Mesenchymal stem cell (in vitro differentiated cells and primary cell): ENCODE measurements around the gene CAPN6.

Experiments used
- DNase-seq: peaks from one replicate; pipeline ENCODE4 v3.0.0-alpha.2; 2013
- H2AFZ ChIP-seq: one replicate; pipeline ENCODE4 v1.6.1; 2013; ENCODE audit warnings: low read depth, mild to moderate bottlenecking, control low read depth, inconsistent platforms, low read length, moderate library complexity
- H2AK5ac ChIP-seq: 2 replicates; pipeline ENCODE4 v1.6.1; 2013; ENCODE audit warnings: low read length, moderate library complexity, mild to moderate bottlenecking, inconsistent platforms; ENCODE audit not compliant: severe bottlenecking
- H2BK120ac ChIP-seq: one replicate; pipeline ENCODE4 v1.6.1; 2013; ENCODE audit warnings: low read depth, mild to moderate bottlenecking, inconsistent platforms, low read length, moderate library complexity
- H2BK12ac ChIP-seq, 2 experiments: one replicate each; pipeline ENCODE4 v1.6.1; 2013; ENCODE audit warnings: inconsistent platforms in 2 of 2, low read length in 2 of 2, mild to moderate bottlenecking in 2 of 2, moderate library complexity in 2 of 2, control low read depth in 1 of 2
- H2BK15ac ChIP-seq: one replicate; pipeline ENCODE4 v1.6.1; 2013; ENCODE audit warnings: mild to moderate bottlenecking, low read depth, inconsistent platforms; ENCODE audit not compliant: poor library complexity, severe bottlenecking
- H2BK5ac ChIP-seq: 2 replicates; pipeline ENCODE4 v1.6.1; 2013; ENCODE audit warnings: low read depth, mild to moderate bottlenecking, low read length, control low read depth, inconsistent platforms; ENCODE audit not compliant: poor library complexity, severe bottlenecking
- H3K14ac ChIP-seq, 2 experiments: one replicate each; pipeline ENCODE4 v1.6.1; 2013; ENCODE audit warnings: inconsistent platforms in 2 of 2, low read length in 2 of 2, control low read depth in 1 of 2, mild to moderate bottlenecking in 1 of 2, moderate library complexity in 1 of 2
- H3K18ac ChIP-seq, 2 experiments: one replicate each; pipeline ENCODE4 v1.6.1; 2013; ENCODE audit warnings: inconsistent platforms in 2 of 2, low read length in 2 of 2, control low read depth in 1 of 2, low read depth in 1 of 2, mild to moderate bottlenecking in 1 of 2
- H3K23ac ChIP-seq, 2 experiments: one replicate each; pipeline ENCODE4 v1.6.1; 2013; ENCODE audit warnings: inconsistent platforms in 2 of 2, low read length in 2 of 2, mild to moderate bottlenecking in 2 of 2, moderate library complexity in 2 of 2, control low read depth in 1 of 2
- H3K27ac ChIP-seq: 2 replicates; pipeline ENCODE4 v1.5.1; 2013; ENCODE audit warnings: mild to moderate bottlenecking, moderate library complexity, low read length, control low read depth, inconsistent platforms; ENCODE audit not compliant: poor library complexity, severe bottlenecking
- H3K27me3 ChIP-seq, 2 experiments: 2 replicates each; pipeline versions ENCODE4 v1.6.1 to v1.7.0; 2013; ENCODE audit warnings: low read length in 2 of 2, mild to moderate bottlenecking in 2 of 2, moderate library complexity in 2 of 2, control low read depth in 1 of 2, inconsistent platforms in 1 of 2; ENCODE audit not compliant: control insufficient read depth in 1 of 2, insufficient read depth in 1 of 2
- H3K36me3 ChIP-seq, 2 experiments: 2 replicates each; pipeline versions ENCODE4 v1.6.1 to v1.7.0; 2013; ENCODE audit warnings: low read length in 2 of 2, control low read depth in 1 of 2, inconsistent platforms in 1 of 2, low read depth in 1 of 2, mild to moderate bottlenecking in 1 of 2; ENCODE audit not compliant: insufficient read depth in 2 of 2, control insufficient read depth in 1 of 2
- H3K4ac ChIP-seq, 2 experiments: one replicate each; pipeline ENCODE4 v1.6.1; 2013; ENCODE audit warnings: inconsistent platforms in 2 of 2, low read length in 2 of 2, mild to moderate bottlenecking in 2 of 2, moderate library complexity in 2 of 2, control low read depth in 1 of 2, low read depth in 1 of 2
- H3K4me1 ChIP-seq: 2 replicates; pipeline ENCODE4 v1.6.1; 2013; ENCODE audit warnings: low read depth, low read length, control low read depth; ENCODE audit not compliant: control insufficient read depth, insufficient read depth
- H3K4me2 ChIP-seq: 2 replicates; pipeline ENCODE4 v1.6.1; 2013; ENCODE audit warnings: low read length, mild to moderate bottlenecking, inconsistent platforms; ENCODE audit not compliant: poor library complexity, severe bottlenecking
- H3K4me3 ChIP-seq, 2 experiments: 2 replicates each; pipeline versions ENCODE4 v1.5.1 to v1.7.0; 2013; ENCODE audit warnings: low read length in 2 of 2, mild to moderate bottlenecking in 2 of 2, control low read depth in 1 of 2, low read depth in 1 of 2; ENCODE audit not compliant: insufficient read depth in 1 of 2
- H3K79me1 ChIP-seq: replicated peaks from 2 replicates; pipeline ENCODE4 v1.6.1; 2013; ENCODE audit warnings: mild to moderate bottlenecking, control low read depth, low read length, inconsistent platforms; ENCODE audit not compliant: poor library complexity, severe bottlenecking
- H3K9ac ChIP-seq: 2 replicates; pipeline ENCODE4 v1.7.0; 2013; ENCODE audit warnings: mild to moderate bottlenecking, low read length, moderate library complexity
- H3K9me3 ChIP-seq: 2 replicates; pipeline ENCODE4 v1.7.0; 2013; ENCODE audit warnings: mild to moderate bottlenecking, low read length; ENCODE audit not compliant: control insufficient read depth
- H4K8ac ChIP-seq: one replicate; pipeline ENCODE4 v1.6.1; 2013; ENCODE audit warnings: inconsistent platforms, mild to moderate bottlenecking, low read length, moderate library complexity
- H4K91ac ChIP-seq: one replicate; pipeline ENCODE4 v1.6.1; 2013; ENCODE audit warnings: mild to moderate bottlenecking, low read length, inconsistent platforms
- WGBS: methylation state at CpG from one replicate; pipeline ENCODE4 v1.1.7; 2013; ENCODE audit warnings: mixed read lengths; 5-methylcytosine and 5-hydroxymethylcytosine counted together

The CAPN6 gene

DNA sequence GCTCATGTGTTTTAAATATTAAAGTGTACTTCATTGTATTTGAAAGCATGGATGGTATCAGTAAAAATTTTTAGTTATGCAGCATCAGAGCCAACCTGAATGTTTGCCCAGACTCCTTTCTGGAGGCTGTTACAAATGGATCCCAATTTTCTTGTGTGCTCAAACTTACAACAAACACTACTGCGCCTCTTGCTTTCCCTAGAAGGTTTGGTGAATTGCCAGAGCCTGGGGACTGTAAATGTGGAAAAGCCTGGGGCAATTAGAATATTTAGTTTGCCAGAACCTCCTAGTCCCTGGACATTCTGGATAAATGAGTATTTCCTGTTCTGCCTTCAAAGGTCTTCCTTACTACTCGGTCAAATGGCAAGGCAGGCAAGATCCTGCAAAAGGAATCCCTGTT is 4.8 kb downstream of the CAPN6 start:
- H4K91ac ChIP-seq: no peak overlapping the region
- H3K9me3 ChIP-seq: no peaks in the 10 kb centered on the region
- H3K27ac ChIP-seq: no peak overlapping the region
- H2BK12ac ChIP-seq: no peak overlapping the region
- no peak overlapping the region for H3K4ac ChIP-seq
- H3K4me2 ChIP-seq: no peak overlapping the region
- H3K18ac ChIP-seq: no peak overlapping the region
- no peak overlapping the region for H2BK15ac ChIP-seq
- no peak overlapping the region for H3K14ac ChIP-seq
- no peak overlapping the region for H2AK5ac ChIP-seq
- H3K4me1 ChIP-seq: peaks cover 2% of the 10 kb centered on the region
- H3K79me1 ChIP-seq: no peaks in the 10 kb centered on the region
- no peak overlapping the region for H2BK120ac ChIP-seq
- no peak overlapping the region for H3K23ac ChIP-seq
- H3K36me3 ChIP-seq: no peaks in the 10 kb centered on the region
- H2AFZ ChIP-seq: no peak overlapping the region
- no peak overlapping the region for H3K9ac ChIP-seq
- H3K4me3 ChIP-seq: no peak overlapping the region
- peaks cover 0 to 77% of the 10 kb centered on the region in 2 experiments for H3K27me3 ChIP-seq
- H4K8ac ChIP-seq: no peak overlapping the region
- no peak overlapping the region for H2BK5ac ChIP-seq
- 67% methylated on average over 1 of the region's 2 CpGs for WGBS
- DNase-seq: no peak

DNA sequence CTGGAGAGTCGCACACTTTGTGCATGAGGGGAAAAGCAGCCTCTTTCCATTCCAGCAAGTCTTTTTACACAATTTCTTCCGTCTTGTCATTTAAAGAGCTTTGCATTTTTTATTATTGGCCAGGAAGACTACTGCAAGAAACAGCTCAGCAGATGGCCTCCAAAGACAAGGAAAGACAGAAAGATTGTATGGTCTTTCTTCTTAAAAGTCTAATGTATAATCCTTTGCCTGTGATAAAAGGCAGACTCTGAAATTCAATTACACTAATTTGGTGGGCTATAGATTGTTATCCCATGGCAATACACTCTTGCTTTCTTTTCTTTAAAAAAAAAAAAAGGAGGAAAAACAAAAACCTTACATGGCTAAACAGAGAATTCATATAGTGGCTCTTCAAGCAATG is 5.9 kb downstream of the CAPN6 start:
- no peaks in the 10 kb centered on the region for H3K36me3 ChIP-seq
- no peak overlapping the region for H3K23ac ChIP-seq
- H3K9me3 ChIP-seq: no peaks in the 10 kb centered on the region
- no peak overlapping the region for H4K8ac ChIP-seq
- H3K27me3 ChIP-seq: peaks cover 0 to 78% of the 10 kb centered on the region in 2 experiments
- H3K18ac ChIP-seq: no peak overlapping the region
- H3K4me2 ChIP-seq: no peak overlapping the region
- no peak overlapping the region for H3K27ac ChIP-seq
- H3K14ac ChIP-seq: no peak overlapping the region
- no peak overlapping the region for H3K4me3 ChIP-seq
- no peak overlapping the region for H4K91ac ChIP-seq
- H2BK5ac ChIP-seq: no peak overlapping the region
- H3K79me1 ChIP-seq: no peaks in the 10 kb centered on the region
- no peak overlapping the region for H3K4ac ChIP-seq
- no peak overlapping the region for H2AFZ ChIP-seq
- H2AK5ac ChIP-seq: no peak overlapping the region
- H3K4me1 ChIP-seq: no peaks in the 10 kb centered on the region
- H2BK15ac ChIP-seq: no peak overlapping the region
- H2BK120ac ChIP-seq: no peak overlapping the region
- no peak overlapping the region for H3K9ac ChIP-seq
- H2BK12ac ChIP-seq: no peak overlapping the region
- no peak for DNase-seq
- WGBS: 77% methylated on average over 2 of the region's 2 CpGs

DNA sequence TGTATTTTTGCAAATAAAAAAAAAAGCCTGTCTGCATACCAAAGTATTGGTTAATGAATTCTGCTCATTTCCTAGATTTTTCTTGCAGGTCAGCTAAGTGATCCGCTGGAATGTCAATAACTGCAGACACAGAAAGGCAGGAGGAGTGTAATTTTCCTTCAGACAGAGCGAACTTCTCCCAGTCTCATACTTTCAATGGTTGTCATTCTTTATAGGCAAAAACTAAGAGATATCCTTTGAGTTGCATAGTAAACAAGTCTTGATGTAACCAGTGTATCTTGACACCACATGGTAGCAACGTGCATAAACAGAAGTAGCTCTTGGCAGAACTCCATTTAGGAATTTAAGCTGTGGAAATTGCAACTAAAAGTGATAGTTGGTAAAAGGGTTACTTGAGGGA is 8.2 kb downstream of the CAPN6 start:
- 55% methylated on average over 1 of the region's 3 CpGs for WGBS
- Histone ChIP-seq H3K9me3 (no peaks in the 10 kb centered on the region), H2BK120ac (no peak overlapping the region), H3K14ac (no peak overlapping the region), H2BK15ac (no peak overlapping the region), H3K4me3 (no peak overlapping the region), H2BK12ac (no peak overlapping the region), H3K27me3 (peaks cover 0 to 69% of the 10 kb centered on the region in 2 experiments), H3K23ac (no peak overlapping the region), H3K79me1 (no peaks in the 10 kb centered on the region), H3K4me2 (no peak overlapping the region), H2AFZ (no peak overlapping the region), H4K91ac (no peak overlapping the region), H3K36me3 (no peaks in the 10 kb centered on the region), H3K9ac (no peak overlapping the region), H2AK5ac (no peak overlapping the region), H4K8ac (no peak overlapping the region), H2BK5ac (no peak overlapping the region), H3K4ac (no peak overlapping the region), H3K18ac (no peak overlapping the region), H3K27ac (no peak overlapping the region), H3K4me1 (no peaks in the 10 kb centered on the region)
- DNase-seq: peak; percentile 59

DNA sequence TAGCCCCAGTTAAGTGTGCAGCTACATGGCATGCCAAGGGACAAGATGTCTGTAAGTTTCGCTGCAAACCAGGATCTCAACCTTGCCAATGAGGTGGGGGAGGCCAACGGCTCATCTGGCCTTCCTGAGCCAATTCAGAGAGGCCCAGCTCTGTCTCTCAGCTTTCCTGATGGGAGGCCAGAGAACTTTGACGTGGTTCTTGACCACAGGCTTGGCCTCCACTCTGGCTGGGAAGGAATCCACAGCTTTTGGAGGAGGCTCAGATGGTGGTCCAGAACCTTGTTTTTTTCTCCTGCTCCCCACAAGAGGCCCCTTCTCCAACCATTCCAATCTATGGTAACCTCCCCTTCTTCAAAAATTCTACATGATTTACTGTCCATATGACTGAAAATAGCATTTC is 9.8 kb downstream of the CAPN6 start:
- 80% methylated on average over 3 of the region's 3 CpGs for WGBS
- DNase-seq: no peak
- H2BK15ac ChIP-seq: no peak overlapping the region

More for the DNA sequence above, 9.8 kb downstream of the CAPN6 start:
- no peaks in the 10 kb centered on the region for H3K36me3 ChIP-seq
- no peak overlapping the region for H3K4me2 ChIP-seq
- H3K14ac ChIP-seq: no peak overlapping the region
- H3K18ac ChIP-seq: no peak overlapping the region
- no peak overlapping the region for H3K23ac ChIP-seq
- H4K91ac ChIP-seq: no peak overlapping the region
- H3K4ac ChIP-seq: no peak overlapping the region
- no peak overlapping the region for H3K9ac ChIP-seq
- H3K27ac ChIP-seq: no peak overlapping the region
- H3K4me3 ChIP-seq: no peak overlapping the region
- no peaks in the 10 kb centered on the region for H3K79me1 ChIP-seq
- H3K4me1 ChIP-seq: no peaks in the 10 kb centered on the region
- H3K27me3 ChIP-seq: peaks cover 0 to 52% of the 10 kb centered on the region in 2 experiments
- H4K8ac ChIP-seq: no peak overlapping the region
- H2AFZ ChIP-seq: no peak overlapping the region
- no peak overlapping the region for H2AK5ac ChIP-seq
- H2BK12ac ChIP-seq: no peak overlapping the region
- no peaks in the 10 kb centered on the region for H3K9me3 ChIP-seq
- H2BK120ac ChIP-seq: no peak overlapping the region
- H2BK5ac ChIP-seq: no peak overlapping the region
